Upper lobe of right lung (tissue), 1 donor: ENCODE results near the gene CIZ1. TPM values are rescaled to one million over a fixed set of nuclear protein-coding genes. Genes with fewer than 3 reads are reported as not detected.

Experiments used
- ATAC-seq: fragments of 200-7000 bp; cut with Tn5 transposase; one replicate; pipeline ENCODE4 v1.9.1; 2020; ENCODE audit warnings: mild to moderate bottlenecking, moderate library complexity
- DNase-seq: peaks from one replicate; pipeline ENCODE4 v3.0.0-alpha.2; 2020
- H3K27ac ChIP-seq: fragments of 200-600 bp; one replicate; pipeline ENCODE4 v1.8.0; 2022
- H3K27me3 ChIP-seq: fragments of 200-600 bp; one replicate; pipeline ENCODE4 v1.8.0; 2022; ENCODE audit warnings: mild to moderate bottlenecking
- H3K36me3 ChIP-seq: fragments of 200-600 bp; one replicate; pipeline ENCODE4 v1.8.0; 2022
- H3K4me1 ChIP-seq: fragments of 200-600 bp; one replicate; pipeline ENCODE4 v1.8.0; 2022
- H3K4me3 ChIP-seq: fragments of 200-600 bp; one replicate; pipeline ENCODE4 v1.8.0; 2022; ENCODE audit warnings: mild to moderate bottlenecking
- H3K9me3 ChIP-seq: fragments of 200-600 bp; one replicate; pipeline ENCODE4 v1.8.0; 2022
- intact Hi-C: fragments of 100-400 bp; cut with DNase I; formaldehyde crosslinking; loops from one replicate; pipeline ENCODE4 v1.11.0; 2022
- total RNA-seq: library from RNA; stranded (reverse); fragmentation: NEBNext Ultra II Directional; extraction: Animal tissue kit (Norgen Biotek cat#: 25700); gene quantifications from one replicate; pipeline ENCODE4 v1.2.1, GENCODE V29; 2021
- TF ChIP-seq, protein P1 (sequence below): fragments of 200-600 bp; IDR thresholded peaks from one replicate; pipeline ENCODE4 v1.8.0; 2022; ENCODE audit warnings: antibody characterized with exemption
- donor health status: DM: no; HTN: yes; CAD: no; lungs with severe emphysema.

CIZ1 gene
- total RNA-seq, 1 donor from 2014 or later, result 107 TPM

DNA sequence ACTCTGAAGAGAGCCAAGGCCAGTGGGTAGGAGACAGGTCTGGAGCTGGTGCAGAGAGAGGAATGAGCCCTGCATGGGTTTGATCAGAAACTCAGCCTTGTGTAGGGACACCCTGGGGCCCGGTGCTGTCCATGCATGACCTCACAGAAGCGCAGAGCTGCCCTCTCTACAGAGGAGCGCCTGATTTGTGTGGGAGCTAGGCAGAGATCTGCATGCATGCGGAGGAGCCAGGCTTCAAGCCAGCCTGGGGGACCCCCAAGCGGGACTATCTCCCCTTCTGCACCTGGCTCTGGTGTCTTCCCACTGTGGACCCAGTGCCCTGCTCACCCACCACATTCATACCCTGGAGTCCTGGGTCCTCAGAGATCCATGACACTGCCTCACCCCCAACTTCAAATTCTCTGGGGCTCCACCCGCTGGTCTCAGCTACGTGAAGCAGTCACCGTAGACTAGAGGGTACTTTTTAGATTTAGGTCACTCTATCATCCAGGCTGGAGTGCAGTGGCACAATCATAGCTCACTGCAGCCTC, 44.7 kb downstream of the CIZ1 start:
- ATAC-seq, result no peak
- no peaks in the 10 kb centered on the region for H3K36me3 ChIP-seq
- TF ChIP-seq, protein P1, sequence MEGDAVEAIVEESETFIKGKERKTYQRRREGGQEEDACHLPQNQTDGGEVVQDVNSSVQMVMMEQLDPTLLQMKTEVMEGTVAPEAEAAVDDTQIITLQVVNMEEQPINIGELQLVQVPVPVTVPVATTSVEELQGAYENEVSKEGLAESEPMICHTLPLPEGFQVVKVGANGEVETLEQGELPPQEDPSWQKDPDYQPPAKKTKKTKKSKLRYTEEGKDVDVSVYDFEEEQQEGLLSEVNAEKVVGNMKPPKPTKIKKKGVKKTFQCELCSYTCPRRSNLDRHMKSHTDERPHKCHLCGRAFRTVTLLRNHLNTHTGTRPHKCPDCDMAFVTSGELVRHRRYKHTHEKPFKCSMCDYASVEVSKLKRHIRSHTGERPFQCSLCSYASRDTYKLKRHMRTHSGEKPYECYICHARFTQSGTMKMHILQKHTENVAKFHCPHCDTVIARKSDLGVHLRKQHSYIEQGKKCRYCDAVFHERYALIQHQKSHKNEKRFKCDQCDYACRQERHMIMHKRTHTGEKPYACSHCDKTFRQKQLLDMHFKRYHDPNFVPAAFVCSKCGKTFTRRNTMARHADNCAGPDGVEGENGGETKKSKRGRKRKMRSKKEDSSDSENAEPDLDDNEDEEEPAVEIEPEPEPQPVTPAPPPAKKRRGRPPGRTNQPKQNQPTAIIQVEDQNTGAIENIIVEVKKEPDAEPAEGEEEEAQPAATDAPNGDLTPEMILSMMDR, result no peak
- H3K27ac ChIP-seq, result no peak overlapping the region
- H3K4me1 ChIP-seq, result peaks cover 9% of the 10 kb centered on the region
- no peaks in the 10 kb centered on the region for H3K27me3 ChIP-seq
- no peak overlapping the region for H3K4me3 ChIP-seq
- no peak for DNase-seq
- intact Hi-C loops, result no loop called here
- H3K9me3 ChIP-seq, result no peaks in the 10 kb centered on the region

DNA sequence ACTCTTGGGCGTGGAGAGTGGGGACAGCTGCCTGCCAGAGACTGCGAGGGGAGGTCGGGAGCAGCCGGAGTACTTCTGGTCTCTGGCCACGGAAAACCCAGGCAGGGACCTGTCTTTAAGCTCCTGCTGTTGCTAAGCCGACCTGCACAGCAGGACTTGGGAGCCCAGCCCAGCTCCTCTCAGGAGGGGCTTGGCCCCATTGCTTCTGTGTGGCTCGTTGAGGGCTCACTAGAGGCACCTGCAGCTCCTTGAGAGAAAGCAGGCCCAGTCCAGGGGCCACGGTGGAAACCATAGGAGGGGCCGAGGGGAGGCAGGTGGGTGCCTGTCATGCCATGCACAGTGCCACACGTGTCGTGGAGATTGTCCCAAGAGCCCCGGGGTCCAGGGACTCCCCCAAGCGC, 45.4 kb downstream of the CIZ1 start:
- Histone ChIP-seq H3K36me3 (no peaks in the 10 kb centered on the region), H3K4me3 (no peak overlapping the region), H3K4me1 (peaks cover 9% of the 10 kb centered on the region), H3K27ac (no peak overlapping the region), H3K9me3 (no peaks in the 10 kb centered on the region), H3K27me3 (no peaks in the 10 kb centered on the region)
- intact Hi-C loops, result no loop called here
- TF ChIP-seq, protein P1, result no peak
- DNase-seq (no peak), ATAC-seq (no peak)

DNA sequence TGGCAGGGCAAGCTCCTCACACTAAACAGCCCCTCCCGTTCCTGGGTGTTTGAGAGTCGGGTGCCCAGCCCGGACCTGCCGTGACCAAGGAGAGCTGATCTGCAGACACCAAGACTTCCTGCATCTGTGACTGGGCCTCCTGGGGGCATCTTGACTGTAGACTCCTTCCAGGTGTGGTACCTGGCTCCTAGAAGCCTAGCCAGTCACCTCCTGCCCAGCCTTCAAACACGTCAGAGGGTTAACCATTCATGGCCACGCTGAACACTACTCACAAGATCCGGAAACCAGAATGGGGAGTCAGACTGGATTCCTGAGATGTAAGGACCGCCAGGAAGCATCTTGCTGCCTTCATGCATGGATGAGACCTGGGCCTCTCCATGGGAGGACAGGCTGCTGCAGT, 45.8 kb downstream of the CIZ1 start:
- DNase-seq (no peak), ATAC-seq (no peak)
- no peak overlapping the region for H3K4me3 ChIP-seq
- intact Hi-C loops, result no loop called here
- H3K9me3 ChIP-seq, result no peaks in the 10 kb centered on the region
- H3K27ac ChIP-seq, result no peak overlapping the region
- H3K27me3 ChIP-seq, result no peaks in the 10 kb centered on the region
- no peaks in the 10 kb centered on the region for H3K36me3 ChIP-seq
- TF ChIP-seq, protein P1, result no peak
- H3K4me1 ChIP-seq, result peaks cover 9% of the 10 kb centered on the region

DNA sequence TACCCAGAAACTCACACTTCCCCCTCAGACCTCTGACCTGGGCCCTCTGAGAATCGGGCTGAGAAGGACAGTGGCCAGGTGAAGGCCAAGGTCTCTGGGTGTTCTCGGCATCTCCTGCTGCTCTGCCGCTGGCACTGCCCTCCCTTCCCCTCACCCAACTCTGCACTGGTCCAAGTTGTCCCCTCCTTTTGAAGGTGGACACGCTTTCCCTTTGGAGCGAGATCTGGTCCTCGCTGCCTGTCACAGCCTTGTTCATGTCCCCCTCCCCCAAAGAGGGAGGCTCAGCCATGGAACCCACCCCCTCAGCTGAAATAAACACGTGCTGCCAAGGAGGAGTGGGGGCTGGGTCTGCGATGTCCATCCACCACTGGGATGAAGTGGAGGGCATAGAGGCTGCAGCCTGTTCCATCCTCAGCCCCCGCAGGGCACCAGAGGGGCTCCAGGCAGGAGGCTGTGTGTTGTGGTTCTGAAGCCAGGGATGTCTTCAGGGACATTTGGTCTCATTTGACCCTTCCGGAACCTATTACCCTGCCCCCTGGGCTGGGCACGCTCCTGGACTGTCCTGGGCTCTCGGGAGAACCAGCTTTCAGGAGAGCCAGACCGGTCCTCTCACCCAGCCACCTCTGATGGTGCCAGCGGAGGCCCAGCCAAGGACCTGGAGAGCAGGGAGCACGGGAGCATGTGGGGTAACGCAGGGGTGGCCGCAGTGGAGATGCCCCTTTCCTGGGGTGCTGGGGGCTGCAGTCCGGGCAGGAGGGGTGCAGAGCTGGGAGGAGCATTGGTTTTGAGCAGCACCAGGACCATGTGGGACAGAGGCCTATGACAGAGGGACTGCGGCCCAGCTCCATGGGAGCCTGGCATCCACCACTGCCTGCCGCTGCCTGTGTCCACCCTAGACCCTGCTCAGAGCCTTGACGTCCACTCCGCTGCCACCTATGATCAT, 46.9 kb downstream of the CIZ1 start:
- Histone ChIP-seq H3K36me3 (no peaks in the 10 kb centered on the region), H3K4me3 (no peak overlapping the region), H3K4me1 (peaks cover 9% of the 10 kb centered on the region), H3K27ac (no peak overlapping the region), H3K27me3 (no peaks in the 10 kb centered on the region), H3K9me3 (no peaks in the 10 kb centered on the region)
- TF ChIP-seq, protein P1, result no peak
- DNase-seq (no peak), ATAC-seq (no peak)
- intact Hi-C loops, result no loop called here

DNA sequence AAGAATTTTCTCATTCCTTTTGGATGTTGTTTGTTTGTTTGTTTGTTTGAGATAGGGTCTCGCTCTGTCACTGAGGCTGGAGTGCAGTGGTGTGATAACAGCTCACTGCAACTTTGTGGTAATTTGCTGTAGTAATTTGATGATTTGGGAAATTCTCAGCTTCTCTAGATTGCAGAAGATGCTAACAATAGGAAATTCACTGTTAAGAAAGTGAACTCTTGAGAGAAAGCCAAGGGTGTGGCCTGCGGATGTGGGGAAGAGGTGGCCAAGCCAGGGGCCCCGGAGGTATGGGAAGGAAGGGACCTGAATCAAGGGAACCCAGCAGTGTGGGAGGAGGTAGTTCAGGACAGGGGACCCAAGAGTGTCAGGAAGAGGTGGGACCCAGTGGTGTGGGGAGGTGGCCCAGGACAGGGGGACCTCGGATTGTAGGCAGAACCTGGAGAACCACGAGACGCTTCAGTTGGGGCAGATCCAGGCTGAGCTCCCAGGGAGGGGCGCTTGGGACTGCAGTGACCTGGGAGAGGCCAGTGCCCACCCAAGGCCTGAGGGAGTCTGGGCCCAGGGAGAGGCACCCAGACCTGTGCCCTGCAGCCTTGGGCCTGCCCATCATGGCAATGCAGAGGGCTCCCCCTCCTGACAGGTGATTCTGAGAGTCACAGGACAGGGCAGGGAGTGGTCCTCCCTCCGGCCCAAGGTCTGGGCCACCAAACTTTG, 47.7 kb downstream of the CIZ1 start:
- TF ChIP-seq, protein P1, result no peak
- Histone ChIP-seq H3K36me3 (no peaks in the 10 kb centered on the region), H3K27ac (no peak overlapping the region), H3K4me3 (no peak overlapping the region), H3K27me3 (no peaks in the 10 kb centered on the region), H3K9me3 (no peaks in the 10 kb centered on the region), H3K4me1 (peaks cover 3% of the 10 kb centered on the region)
- intact Hi-C loops, result no loop called here
- ATAC-seq (peak; percentile 25), DNase-seq (no peak)
